ENCODE data around the gene GSKIP.
"Not testable (repeated sequence)": the region's sequence is repeated elsewhere in the genome, so short reads cannot be mapped to it uniquely, and the experiment has no call there.

The GSKIP gene

GRCh38 chr14:96362965-96363750, at the start of gene GSKIP, which contains the start of gene ATG2B:
Gene GSKIP, plus strand, starts transcription at chr14:96363526. Its CDS starts 18,722 bp downstream, at chr14:96382248.
Gene ATG2B, minus strand, starts transcription at chr14:96363341. Its CDS starts 365 bp downstream, at chr14:96362976.
- peak; percentile 97 for DNase-seq

- no peak for DNase-seq
Observed at GRCh38 chr14:96316087-96316486, 47.2 kb upstream of the GSKIP start.

GRCh38 chr14:96318836-96319235, 44.5 kb upstream of the GSKIP start:
- DNase-seq, result no peak

- no peak for DNase-seq
Observed at GRCh38 chr14:96320605-96321004, 42.7 kb upstream of the GSKIP start.

- DNase-seq, result no peak
Observed at GRCh38 chr14:96324219-96324618, 39.1 kb upstream of the GSKIP start.

GRCh38 chr14:96338551-96338950, 24.8 kb upstream of the GSKIP start:
- no peak for DNase-seq

GRCh38 chr14:96341323-96341722, 22.0 kb upstream of the GSKIP start:
- no peak for DNase-seq

GRCh38 chr14:96345669-96346068, 17.7 kb upstream of the GSKIP start:
- no peak for DNase-seq

GRCh38 chr14:96347957-96348356, 15.4 kb upstream of the GSKIP start:
- not testable (repeated sequence) for DNase-seq

- DNase-seq, result no peak
Observed at GRCh38 chr14:96349286-96350075, 13.8 kb upstream of the GSKIP start.

- DNase-seq, result no peak
Observed at GRCh38 chr14:96351986-96352385, 11.3 kb upstream of the GSKIP start.

GRCh38 chr14:96352708-96353107, 10.6 kb upstream of the GSKIP start:
- no peak for DNase-seq

GRCh38 chr14:96354246-96354645, 9.1 kb upstream of the GSKIP start:
- no peak for DNase-seq

- no peak for DNase-seq
Observed at GRCh38 chr14:96357216-96357615, 6.1 kb upstream of the GSKIP start.

- no peak for DNase-seq
Observed at GRCh38 chr14:96359959-96360358, 3.4 kb upstream of the GSKIP start.

GRCh38 chr14:96362071-96362964, 1.0 kb upstream of the GSKIP start:
- DNase-seq, result peak; percentile 23 to 26

- peak; percentile 20 to 21 for DNase-seq
Observed at GRCh38 chr14:96363751-96364336, 518 bp downstream of the GSKIP start.

- DNase-seq, result no peak
Observed at GRCh38 chr14:96364962-96365361, 1.6 kb downstream of the GSKIP start.

GRCh38 chr14:96368534-96368933, 5.2 kb downstream of the GSKIP start:
- no peak for DNase-seq

GRCh38 chr14:96370528-96370927, 7.2 kb downstream of the GSKIP start:
- no peak for DNase-seq

- DNase-seq, result no peak
Observed at GRCh38 chr14:96373538-96373937, 10.2 kb downstream of the GSKIP start.

- no peak for DNase-seq
Observed at GRCh38 chr14:96376093-96376492, 12.8 kb downstream of the GSKIP start.

GRCh38 chr14:96380735-96381134, 17.4 kb downstream of the GSKIP start:
- no peak for DNase-seq
